ENCODE measurements around the gene KCNIP1.

The KCNIP1 gene

DNA sequence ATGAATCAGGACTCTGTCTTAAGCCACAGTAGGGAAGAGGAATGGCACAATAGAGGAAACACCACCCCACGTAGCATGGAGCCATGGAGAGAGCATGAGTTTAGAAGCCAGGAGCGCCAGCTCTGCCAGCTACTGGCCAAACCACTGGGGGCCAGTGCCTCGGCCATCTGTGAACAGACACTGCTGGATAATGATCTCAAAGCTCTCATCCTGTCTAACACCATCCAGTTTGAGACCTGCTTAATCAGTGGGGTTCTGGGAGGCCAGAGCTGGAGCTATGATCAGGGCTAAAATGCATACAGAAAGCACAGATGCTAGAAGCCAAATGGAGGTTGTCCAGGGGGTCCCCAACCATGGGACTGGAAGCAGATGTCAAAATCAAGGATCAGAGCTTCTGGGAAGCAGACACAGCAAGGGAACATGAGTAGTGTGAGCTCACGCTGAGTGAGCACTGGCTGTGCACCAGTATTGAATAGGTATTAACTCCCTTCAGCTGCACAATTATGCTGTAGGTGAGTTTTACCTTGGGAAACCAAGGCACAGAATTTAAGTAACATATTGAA, 92.7 kb downstream of the KCNIP1 start:
- DNase-seq (ENCODE audit: low spot score) (no peak), FAIRE-seq (no peak)

DNA sequence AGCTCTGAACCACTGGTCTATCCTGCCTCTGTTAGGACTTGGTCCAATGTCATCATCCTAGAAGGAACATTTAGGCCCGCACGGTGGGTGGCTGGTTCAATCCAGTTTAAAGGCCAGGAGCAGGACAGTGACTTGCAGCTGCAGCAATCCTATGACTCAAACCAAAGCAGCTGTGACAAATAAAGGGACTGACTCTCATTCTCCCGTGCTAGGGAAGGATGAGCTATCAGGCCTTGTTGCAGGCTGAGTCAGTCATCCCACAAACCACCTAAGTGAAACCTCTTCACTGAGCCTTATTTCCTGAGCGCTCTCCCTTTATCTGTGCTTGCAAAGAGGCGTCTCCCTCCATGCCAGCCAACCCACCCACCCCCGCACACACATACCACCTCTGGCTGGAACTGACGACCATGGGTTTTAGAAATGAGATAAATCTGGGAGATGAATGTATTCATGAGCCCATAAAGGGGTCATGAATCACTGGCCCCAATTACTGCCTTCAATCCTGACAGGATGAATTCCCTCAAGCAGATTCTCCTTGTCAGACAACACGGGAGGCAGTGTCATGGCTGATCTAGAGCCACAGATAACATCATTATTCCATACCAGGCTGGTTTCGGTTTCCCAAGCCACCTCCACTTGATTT, 93.4 kb downstream of the KCNIP1 start:
- FAIRE-seq: peak; percentile 99
- DNase-seq (ENCODE audit: low spot score): peak; percentile 99

DNA sequence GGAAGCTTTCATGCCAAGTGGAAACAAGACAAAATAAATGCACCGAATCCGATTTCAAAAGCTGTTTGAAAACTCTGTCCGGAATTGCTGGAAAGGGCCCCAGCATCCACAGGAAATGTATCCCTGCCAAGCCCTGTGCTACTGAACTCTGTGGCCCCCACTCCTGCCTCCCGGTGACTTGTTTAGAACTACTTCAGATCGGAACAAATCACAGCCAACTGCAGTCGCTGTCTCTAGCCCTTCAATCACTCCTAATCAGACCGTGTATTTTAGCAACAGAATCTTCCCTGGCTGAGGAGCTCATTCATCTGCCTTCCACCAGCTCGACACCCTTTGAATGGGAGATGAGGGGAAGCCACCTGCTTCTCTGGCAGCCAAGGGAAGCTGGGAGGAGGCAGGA, 94.1 kb downstream of the KCNIP1 start:
- FAIRE-seq (no peak), DNase-seq (ENCODE audit: low spot score) (peak; percentile 33)

DNA sequence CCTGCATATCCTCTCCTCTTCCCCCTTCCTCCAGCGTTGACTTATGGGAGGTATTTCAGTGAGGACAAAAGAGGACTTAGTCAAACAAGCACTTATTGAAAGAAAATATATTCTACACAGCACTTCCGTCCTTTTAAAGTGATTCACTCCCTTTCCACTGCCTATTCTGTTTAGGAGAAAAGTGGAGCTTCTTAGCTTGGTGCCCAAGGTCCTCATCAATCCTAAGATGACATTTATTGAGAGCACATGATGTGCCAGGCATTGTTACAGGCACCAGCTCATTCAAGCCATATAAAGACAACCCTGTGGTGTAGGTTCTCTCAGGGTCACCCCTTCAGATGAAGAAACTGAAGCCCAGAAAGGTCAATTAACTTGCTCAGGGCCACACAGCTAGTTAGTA, 95.9 kb downstream of the KCNIP1 start:
- FAIRE-seq: no peak
- DNase-seq (ENCODE audit: low spot score): no peak

DNA sequence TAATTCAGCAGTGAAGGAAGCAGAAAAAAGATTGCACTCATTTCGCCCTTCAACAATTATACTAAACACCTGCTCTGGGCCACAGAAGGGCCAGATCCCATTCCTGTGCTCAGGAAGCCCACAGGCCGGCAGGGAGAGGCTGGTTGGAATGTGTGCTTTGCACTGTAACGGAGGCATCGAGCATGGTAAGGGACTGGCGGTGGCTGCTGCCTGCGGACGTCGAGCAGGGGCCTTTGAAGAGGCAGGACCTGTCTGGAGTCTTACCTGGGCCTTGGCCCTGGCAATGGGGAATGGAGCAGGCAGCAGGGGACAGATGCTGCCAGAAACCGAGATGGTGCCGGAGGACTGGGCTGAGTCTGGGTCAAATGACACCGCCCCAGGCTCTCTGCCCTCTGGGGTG, 97.8 kb downstream of the KCNIP1 start:
- FAIRE-seq: no peak

DNA sequence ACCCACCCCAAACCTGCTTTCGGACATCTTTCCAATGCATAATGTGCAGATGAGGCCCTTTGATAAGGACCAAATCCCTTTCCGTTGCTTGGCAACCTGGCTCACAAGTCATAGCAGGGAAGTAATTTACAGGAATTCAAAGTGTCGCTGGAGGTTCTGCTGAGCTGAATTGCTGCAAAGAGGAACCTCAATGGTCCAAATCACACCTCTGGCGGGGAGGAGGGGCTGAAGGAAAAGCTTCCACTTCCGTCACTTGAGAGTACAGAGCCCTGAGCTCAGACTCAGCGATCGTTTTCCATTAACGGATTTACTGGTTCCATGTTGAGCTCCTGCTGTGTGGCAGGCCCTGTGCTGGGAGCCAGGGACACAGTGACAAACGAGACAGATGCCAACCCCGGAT, 99.3 kb downstream of the KCNIP1 start:
- DNase-seq (ENCODE audit: low spot score) (no peak), FAIRE-seq (no peak)

More for the DNA sequence above, 97.8 kb downstream of the KCNIP1 start:
- no peak for DNase-seq (ENCODE audit: low spot score)

DNA sequence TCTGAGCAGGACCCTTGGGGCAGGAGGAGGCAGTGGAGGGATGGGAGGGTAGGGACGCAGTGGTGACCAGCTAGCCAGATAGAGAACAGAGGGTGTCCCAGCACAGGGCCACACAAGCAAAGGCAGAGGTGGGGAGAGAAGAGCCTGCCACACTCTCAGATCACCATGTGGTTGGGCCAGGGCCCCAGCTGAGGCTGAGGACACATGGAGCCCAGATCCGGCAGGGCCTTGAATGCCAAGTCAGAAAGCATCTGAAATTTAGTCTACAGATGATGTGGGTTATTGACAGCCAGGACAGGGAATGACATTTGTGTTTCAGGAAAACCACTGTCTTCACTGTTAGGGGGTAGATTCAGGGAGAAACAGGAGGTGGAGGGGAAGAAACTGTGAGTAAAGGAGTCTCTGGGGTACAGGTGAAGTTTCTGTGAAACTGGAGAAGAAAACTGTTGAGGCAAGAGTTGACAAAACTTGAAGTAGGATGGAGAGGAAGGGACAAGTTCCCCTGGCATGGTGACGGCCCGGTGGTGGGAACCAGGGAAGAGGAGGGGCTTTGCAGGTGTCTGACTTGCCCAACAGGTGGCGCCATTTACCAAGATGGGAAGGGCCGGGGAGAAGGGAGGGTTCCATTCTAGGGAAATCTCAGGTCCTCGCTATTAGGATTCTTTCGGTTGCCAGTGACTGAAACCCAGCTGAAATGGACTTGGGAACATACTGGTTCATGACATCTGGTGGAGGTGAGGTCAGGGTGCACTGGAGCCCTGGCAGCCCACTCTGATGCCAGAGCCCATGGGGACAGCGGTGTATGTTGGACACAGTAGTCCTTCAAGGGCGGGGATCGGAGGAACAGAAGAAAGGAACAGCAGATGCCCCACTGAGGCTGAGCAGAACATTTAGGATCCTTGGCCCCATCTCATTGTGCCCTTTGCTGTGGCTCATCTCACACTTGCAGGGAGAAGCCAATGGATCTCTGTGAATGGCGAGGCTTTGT, 100.1 kb downstream of the KCNIP1 start:
- DNase-seq (ENCODE audit: low spot score) (peak; percentile 7), FAIRE-seq (no peak)

DNA sequence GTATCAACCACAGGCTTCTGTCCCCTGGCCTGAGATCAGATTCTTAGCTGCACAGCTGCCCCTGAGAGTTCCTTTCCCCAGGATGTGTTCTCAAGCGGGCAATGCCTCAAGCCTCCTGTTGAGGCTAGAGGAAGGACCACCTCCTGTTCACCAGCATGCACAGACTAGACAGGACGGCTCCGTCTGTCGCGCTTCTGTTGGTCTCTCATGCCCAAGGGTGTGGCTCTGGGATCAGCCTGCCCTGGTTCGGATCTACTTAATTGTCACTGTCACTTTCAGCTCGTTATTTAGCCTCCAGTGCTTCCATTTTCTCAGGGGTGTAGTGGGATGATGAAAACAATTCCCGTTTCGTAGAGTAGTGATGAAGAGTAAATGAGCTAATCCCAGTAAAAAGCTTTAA, 103.1 kb downstream of the KCNIP1 start:
- DNase-seq (ENCODE audit: low spot score) (peak; percentile 11), FAIRE-seq (no peak)

DNA sequence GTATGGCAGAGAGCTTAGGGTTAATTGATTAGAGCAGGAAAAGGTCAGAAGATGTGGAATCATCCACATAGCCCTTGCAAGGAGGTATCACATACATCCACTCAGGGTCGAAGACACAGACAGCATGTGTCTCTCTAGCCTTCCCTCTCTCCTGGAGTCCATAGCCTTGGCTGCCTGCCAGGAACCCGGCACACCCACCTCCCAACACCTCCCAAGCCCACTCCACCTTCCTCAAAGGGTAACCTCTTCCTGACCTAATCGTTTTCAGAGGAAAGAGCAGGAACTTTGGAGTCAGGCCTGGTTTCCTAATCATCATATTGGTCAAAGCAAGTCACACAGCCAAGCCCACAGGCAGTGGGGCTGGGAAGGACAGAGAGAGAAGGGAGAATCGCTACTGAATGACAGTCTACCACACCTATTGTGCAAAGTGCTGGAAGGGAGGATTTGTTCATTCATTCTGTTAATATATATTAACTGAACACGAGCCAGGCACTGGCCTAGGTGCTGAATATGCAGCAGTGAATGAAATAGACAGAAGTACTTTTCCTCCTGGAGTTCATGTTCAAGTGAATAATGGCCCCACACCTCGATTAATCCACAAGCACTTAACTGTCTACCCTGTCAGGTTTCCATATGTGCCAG, 107.8 kb downstream of the KCNIP1 start:
- DNase-seq (ENCODE audit: low spot score) (no peak), FAIRE-seq (no peak)

DNA sequence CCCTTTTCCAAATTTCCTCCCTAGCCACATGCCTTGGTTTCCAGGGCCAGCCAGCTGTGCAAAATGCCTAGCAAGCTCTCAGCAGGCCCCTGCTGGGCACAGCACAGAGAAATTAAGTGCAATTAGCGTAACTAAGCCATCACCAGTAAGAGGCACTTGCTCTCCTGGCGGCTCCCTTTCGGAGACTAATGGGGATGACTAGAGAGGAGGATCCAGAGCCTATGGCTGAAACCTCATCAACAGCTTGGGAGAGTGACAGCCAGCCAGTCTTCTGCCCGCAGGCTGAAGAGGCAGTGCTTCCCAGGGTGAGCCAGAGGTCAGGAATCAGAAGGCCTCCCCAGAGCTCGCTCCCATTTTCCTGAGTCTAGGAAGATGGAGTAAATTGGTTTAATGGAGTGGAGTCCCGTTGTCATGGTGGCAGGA, 108.4 kb downstream of the KCNIP1 start:
- FAIRE-seq: no peak
- DNase-seq (ENCODE audit: low spot score): no peak

DNA sequence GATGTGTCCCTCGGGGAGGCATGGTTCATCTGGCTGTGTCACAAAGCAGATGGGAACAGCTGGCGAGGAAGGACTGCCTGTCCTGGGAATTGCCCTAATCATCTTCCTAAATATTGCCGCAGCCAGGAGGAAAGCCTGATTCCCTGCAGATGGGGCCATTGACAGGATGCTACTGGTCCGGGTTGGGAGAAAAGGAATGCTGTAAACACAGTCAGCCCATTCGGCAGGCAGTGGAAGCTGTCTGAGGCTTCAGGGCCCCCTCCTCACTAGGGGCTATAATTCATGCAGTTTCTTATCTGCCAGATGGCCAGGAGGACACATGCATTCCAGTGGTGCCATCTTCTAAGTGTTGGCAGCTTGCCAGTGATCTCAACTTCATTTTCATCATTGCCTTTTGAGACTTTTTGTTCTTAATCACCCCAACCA, 110.3 kb downstream of the KCNIP1 start:
- FAIRE-seq (no peak), DNase-seq (ENCODE audit: low spot score) (peak; percentile 15)

DNA sequence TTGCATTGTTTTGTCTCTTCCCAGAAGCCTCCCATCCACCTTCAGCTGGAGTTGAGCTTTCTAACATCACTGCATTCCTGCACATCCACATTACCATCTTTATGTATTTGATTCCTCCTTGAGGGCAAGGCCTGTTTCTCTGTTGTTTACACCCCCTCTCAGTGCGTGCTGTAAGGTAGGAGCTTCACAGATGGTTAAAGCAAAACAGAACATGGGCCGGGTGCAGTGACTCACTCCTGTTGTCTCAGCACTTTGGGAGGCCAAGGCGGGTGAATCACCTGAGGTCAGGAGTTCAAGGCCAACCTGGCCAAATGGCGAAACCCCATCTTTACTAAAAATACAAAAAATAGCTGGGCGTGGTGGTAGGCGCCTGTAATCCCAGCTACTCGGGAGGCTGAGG, 110.9 kb downstream of the KCNIP1 start:
- DNase-seq (ENCODE audit: low spot score) (peak; percentile 87), FAIRE-seq (peak; percentile 88)

DNA sequence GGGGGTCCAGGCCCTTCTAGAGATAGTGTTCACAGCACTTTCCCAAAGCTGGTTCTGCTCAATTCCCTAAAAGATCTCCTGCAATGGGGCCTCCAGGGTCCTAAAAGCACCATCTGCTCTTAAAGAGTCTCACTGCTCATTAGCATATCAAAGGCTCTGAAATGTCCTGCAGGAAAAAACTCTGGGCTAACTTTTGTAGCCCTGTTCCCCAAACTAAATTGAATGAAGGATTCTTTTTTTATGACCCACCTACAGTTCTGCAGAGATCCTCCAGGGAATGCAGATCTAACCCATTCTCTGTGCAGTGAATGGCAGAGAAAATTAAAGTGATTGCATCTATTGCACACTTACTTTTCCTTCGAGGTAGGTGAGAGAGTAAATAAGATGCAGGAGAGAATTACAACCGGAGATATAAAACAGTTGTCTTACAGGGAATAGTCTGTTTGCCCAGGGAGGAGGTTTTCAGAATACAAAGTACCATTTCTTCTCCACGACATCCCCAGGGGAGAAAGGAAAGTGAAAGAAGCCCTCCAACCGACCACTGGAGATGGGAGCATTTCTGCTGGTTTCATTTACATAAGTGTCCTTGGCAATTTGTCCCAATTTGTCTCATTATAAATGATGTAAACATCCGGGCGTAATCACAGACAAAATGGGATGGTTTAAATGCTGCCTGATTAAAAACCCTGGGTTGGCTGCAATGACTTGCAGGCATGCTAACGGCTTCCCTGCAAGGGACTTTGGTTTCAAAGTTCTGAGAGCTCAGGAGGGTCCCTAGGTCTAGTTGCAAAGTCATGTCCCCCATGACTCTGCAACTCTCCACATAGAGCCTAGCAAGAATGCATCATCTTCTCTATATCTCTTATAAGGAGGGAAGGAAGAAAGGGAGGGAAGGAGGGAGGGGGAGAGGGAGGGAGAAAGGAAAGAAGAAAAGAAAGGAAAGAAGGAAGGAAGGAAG, 114.0 kb downstream of the KCNIP1 start:
- DNase-seq (ENCODE audit: low spot score) (no peak), FAIRE-seq (no peak)

DNA sequence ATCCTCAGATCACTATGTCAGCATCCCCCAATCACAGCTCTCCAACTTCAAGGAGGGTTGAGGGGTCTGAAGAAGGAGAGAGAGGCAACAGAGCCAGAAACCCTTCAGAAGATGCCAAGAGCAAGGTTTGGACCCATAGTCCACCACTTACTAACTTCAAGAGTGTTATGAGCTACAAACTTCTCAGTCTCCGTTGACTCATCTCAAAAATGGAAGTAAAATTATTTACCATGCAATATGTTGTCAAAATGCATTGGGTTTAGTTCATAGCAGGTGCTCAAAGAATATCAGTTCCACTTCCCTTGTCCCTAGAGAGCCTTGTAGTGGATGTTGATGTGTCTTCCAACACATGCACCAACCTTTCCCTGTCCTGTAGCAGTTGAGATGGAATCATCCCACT, 116.0 kb downstream of the KCNIP1 start:
- FAIRE-seq (no peak), DNase-seq (ENCODE audit: low spot score) (no peak)

DNA sequence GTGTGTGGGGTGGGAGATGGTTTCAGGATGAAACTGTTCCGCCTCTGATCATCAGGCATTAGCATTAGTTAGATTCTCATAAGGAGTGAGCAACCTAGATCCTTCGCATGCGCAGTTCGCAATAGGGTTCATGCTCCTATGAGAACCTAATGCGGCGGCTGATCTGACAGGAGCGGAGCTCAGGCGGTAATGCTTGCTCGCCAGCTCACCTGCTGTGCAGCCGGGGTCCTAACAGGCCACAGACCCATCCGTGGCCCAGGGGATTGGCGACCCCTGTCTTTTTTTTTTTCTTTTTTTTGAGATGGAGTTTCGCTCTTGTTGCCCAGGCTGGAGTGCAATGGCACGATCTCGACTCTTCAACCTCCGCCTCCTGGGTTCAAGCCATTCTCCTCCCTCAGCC, 119.1 kb downstream of the KCNIP1 start:
- FAIRE-seq: no peak
- no peak for DNase-seq (ENCODE audit: low spot score)

DNA sequence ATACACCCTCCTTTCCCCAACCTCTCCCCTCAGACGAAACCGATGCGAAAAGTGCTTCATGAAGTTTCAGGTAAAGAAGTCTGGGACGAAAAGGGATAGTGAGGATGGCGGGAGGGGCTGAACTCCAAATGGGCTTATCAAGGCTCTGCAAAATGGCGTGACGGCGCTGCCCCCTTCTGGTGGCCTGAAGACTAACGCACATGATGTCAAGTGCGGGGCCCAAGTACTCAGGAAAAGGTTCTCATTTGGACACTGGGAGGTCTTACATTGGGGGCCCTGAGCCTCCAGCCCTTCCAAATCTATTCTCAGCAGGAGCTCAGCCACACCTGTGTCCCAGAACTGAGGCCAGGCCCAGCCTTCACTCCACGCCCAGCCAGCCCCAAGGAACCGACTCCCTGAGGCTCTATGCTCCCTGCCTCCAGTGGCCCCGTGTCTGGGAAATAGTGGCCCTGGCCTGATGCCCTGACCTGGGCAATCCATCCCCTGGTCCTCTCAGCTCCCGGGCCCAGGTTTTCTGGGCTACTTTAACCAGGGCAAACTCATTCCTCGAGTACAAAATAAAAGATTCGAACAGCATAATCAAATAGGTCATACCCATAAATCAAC, 119.9 kb downstream of the KCNIP1 start:
- DNase-seq (ENCODE audit: low spot score) (peak; percentile 66), FAIRE-seq (no peak)

DNA sequence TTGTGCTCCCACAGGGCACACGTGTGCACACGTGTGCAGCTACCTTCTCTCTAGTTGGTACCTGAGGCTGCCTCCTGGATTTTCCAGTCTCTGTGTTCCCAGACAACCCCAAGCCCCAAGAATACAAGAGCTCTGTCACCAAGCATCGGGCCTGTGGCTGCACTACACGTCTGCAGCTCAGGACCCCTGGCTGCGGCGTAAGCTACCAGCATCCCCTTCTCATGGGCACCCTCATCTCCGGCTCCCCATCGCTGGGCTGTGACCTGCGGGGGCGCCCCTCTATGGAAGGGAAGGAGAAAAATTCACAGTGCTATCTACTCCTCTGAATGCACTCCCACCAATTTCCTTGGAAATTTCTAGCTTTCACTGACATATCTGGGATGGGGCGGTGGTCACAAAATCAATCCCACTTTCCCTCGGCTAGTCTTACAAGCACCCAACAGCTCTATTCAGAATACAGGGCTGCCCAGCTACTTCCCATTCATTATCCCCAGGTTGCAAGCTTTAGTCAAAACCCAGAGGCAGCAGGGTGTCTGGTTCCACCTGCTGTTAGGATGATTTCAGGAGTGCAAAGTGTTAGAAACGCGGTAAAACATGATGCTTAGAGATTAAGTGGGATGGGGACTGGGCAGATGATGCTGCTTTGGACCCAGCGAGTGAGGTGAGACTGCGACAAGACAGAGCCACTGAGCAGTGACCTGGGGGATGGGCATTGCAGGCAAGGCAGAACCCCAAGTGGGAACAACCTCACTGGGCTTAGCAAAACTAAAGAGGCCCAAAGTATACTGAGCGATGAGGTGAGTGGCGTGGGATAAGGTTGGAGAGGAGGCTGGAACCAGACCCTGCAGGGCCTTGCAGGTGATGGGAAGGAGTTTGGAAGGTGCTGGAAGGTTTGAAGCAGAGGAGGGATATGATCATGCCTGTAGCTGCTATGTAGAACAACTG, 121.7 kb downstream of the KCNIP1 start:
- FAIRE-seq (no peak), DNase-seq (ENCODE audit: low spot score) (no peak)

DNA sequence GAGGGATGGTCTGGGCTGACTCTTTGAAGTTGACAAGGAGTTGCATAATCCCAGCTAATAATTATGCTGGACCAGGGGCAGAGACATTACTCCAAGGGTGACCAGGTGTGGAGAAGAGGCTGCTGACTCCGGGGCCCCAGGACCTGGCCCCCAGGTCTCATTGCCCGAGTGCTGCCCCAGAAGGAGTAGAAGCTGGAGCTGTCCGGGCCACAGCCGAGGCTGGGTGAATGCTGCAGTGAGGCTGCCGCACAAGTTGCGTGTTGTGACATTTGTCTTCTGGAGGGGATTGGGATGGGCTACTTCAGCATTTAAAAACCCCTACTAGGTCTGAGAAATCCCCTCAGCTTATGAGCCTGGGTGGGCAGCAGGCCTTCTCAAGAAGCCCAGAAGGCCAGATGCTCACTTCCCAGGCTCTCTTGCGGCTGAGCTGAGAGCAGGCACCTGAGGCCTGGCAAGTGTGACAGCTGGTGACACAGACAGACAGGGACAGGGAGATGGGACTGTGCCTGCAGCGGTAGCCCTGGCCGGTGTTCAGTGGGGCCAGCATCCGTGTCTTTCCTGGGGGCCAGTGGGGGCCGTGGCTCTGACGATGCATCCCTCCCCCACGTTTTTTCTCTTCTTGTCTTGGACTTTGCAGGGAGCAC, 122.8 kb downstream of the KCNIP1 start:
- no peak for FAIRE-seq
- no peak for DNase-seq (ENCODE audit: low spot score)

DNA sequence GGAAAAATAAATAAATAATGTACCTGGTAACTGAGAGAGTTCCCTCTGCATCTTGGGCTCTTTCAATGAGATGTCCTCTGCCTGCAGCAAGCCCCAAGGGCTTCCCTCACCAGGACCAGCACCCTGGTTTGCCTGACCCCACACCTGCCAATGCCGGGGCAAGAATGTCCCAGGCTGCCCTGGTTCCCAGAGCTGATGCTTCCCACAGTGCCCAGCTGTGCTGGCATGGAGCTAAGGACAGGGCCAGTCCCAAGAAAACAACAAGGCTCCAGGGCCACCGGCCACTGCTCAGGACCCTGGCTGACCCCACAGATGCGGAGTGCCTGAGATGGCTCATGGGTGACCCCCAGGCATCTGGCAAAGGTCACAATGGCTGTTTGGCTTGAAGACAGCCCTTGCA, 123.5 kb downstream of the KCNIP1 start:
- DNase-seq (ENCODE audit: low spot score): no peak

More for the DNA sequence above, 123.5 kb downstream of the KCNIP1 start:
- FAIRE-seq: no peak
